SK-N-SH (cell line): ENCODE measurements around the gene RASL11B.

Experiments
- FOXM1 ChIP-seq: IDR thresholded peaks from 2 replicates; pipeline ENCODE4 v1.4.0; 2012; ENCODE audit warnings: low read depth, mild to moderate bottlenecking
- TF ChIP-seq, protein P1 (sequence below): fragments of 150-350 bp; IDR thresholded peaks from 2 replicates; pipeline ENCODE4 v1.6.1; 2016; ENCODE audit warnings: mild to moderate bottlenecking, low read depth, low read length
- TF ChIP-seq, protein P2 (sequence below): fragments of 200-600 bp; sonication (generic); IDR thresholded peaks from 2 replicates; pipeline ENCODE4 v1.6.1; 2017; ENCODE audit warnings: antibody characterized with exemption, mild to moderate bottlenecking, moderate library complexity

DNA sequence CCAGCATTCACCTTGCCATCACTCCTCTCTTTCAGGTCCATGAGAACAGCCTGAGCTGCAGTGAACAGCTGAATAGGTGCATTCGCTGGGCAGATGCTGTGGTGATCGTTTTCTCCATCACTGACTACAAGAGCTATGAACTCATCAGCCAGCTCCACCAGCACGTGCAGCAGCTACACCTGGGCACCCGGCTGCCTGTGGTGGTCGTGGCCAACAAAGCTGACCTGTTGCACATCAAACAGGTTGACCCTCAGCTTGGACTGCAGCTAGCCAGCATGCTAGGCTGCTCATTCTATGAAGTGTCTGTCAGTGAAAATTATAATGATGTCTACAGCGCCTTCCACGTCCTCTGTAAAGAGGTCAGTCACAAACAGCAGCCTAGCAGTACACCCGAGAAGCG lies 3.2 kb downstream of the RASL11B start:
- TF ChIP-seq, protein P1, sequence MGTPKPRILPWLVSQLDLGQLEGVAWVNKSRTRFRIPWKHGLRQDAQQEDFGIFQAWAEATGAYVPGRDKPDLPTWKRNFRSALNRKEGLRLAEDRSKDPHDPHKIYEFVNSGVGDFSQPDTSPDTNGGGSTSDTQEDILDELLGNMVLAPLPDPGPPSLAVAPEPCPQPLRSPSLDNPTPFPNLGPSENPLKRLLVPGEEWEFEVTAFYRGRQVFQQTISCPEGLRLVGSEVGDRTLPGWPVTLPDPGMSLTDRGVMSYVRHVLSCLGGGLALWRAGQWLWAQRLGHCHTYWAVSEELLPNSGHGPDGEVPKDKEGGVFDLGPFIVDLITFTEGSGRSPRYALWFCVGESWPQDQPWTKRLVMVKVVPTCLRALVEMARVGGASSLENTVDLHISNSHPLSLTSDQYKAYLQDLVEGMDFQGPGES: no peak
- TF ChIP-seq, protein P2, sequence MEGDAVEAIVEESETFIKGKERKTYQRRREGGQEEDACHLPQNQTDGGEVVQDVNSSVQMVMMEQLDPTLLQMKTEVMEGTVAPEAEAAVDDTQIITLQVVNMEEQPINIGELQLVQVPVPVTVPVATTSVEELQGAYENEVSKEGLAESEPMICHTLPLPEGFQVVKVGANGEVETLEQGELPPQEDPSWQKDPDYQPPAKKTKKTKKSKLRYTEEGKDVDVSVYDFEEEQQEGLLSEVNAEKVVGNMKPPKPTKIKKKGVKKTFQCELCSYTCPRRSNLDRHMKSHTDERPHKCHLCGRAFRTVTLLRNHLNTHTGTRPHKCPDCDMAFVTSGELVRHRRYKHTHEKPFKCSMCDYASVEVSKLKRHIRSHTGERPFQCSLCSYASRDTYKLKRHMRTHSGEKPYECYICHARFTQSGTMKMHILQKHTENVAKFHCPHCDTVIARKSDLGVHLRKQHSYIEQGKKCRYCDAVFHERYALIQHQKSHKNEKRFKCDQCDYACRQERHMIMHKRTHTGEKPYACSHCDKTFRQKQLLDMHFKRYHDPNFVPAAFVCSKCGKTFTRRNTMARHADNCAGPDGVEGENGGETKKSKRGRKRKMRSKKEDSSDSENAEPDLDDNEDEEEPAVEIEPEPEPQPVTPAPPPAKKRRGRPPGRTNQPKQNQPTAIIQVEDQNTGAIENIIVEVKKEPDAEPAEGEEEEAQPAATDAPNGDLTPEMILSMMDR: no peak
- no peak for TF ChIP-seq FOXM1
